Stimulated activated CD4-positive, alpha-beta T cell treated with anti-CD3 and anti-CD28 coated beads, Interleukin-1b, Interleukin-23, amount 100 ng/mL, for 48 hours (primary cell): ENCODE data around the gene SDCCAG8.
A peak's percentile ranks its signal among the peaks of the same experiment; 100 is the strongest.

Experiments
- DNase-seq: peaks from one replicate; pipeline ENCODE4 v3.0.0-alpha.2; 2020

SDCCAG8 gene

GRCh38 chr1:243341074-243341473 lies 85.2 kb downstream of the SDCCAG8 start:
- no peak for DNase-seq

GRCh38 chr1:243343970-243344937 lies 88.4 kb downstream of the SDCCAG8 start:
- DNase-seq = no peak

- no peak for DNase-seq
Observed at GRCh38 chr1:243345205-243345604, 89.4 kb downstream of the SDCCAG8 start.

- DNase-seq = no peak
Observed at GRCh38 chr1:243346016-243346415, 90.2 kb downstream of the SDCCAG8 start.

GRCh38 chr1:243346468-243346867 lies 90.6 kb downstream of the SDCCAG8 start:
- no peak for DNase-seq

GRCh38 chr1:243348331-243348730 lies 92.5 kb downstream of the SDCCAG8 start:
- no peak for DNase-seq

GRCh38 chr1:243349128-243349527 lies 93.3 kb downstream of the SDCCAG8 start:
- DNase-seq = no peak

- no peak for DNase-seq
Observed at GRCh38 chr1:243351337-243351736, 95.5 kb downstream of the SDCCAG8 start.

- DNase-seq = no peak
Observed at GRCh38 chr1:243354511-243355153, 98.8 kb downstream of the SDCCAG8 start.

- DNase-seq = no peak
Observed at GRCh38 chr1:243363832-243364231, 108.0 kb downstream of the SDCCAG8 start.

GRCh38 chr1:243364330-243364729 lies 108.5 kb downstream of the SDCCAG8 start:
- DNase-seq = no peak

- no peak for DNase-seq
Observed at GRCh38 chr1:243364866-243365265, 109.0 kb downstream of the SDCCAG8 start.

- no peak for DNase-seq
Observed at GRCh38 chr1:243367314-243367713, 111.5 kb downstream of the SDCCAG8 start.

- no peak for DNase-seq
Observed at GRCh38 chr1:243374412-243374811, 118.6 kb downstream of the SDCCAG8 start.

GRCh38 chr1:243375596-243375995 lies 119.8 kb downstream of the SDCCAG8 start:
- no peak for DNase-seq

- no peak for DNase-seq
Observed at GRCh38 chr1:243378669-243379068, 122.8 kb downstream of the SDCCAG8 start.

GRCh38 chr1:243379208-243379607 lies 123.4 kb downstream of the SDCCAG8 start:
- no peak for DNase-seq

GRCh38 chr1:243379706-243380105 lies 123.9 kb downstream of the SDCCAG8 start:
- no peak for DNase-seq

GRCh38 chr1:243388276-243388675 lies 132.4 kb downstream of the SDCCAG8 start:
- DNase-seq = no peak

GRCh38 chr1:243390162-243390791 lies 134.4 kb downstream of the SDCCAG8 start:
- DNase-seq = peak; percentile 22

GRCh38 chr1:243391355-243391754 lies 135.5 kb downstream of the SDCCAG8 start:
- no peak for DNase-seq

GRCh38 chr1:243393096-243393495 lies 137.3 kb downstream of the SDCCAG8 start:
- no peak for DNase-seq

GRCh38 chr1:243394066-243394465 lies 138.2 kb downstream of the SDCCAG8 start:
- no peak for DNase-seq
